ENCODE measurements around the gene LRRC2.
"Not testable (repeated sequence)": the region's sequence is repeated elsewhere in the genome, so short reads cannot be mapped to it uniquely, and the experiment has no call there.

The LRRC2 gene

DNA sequence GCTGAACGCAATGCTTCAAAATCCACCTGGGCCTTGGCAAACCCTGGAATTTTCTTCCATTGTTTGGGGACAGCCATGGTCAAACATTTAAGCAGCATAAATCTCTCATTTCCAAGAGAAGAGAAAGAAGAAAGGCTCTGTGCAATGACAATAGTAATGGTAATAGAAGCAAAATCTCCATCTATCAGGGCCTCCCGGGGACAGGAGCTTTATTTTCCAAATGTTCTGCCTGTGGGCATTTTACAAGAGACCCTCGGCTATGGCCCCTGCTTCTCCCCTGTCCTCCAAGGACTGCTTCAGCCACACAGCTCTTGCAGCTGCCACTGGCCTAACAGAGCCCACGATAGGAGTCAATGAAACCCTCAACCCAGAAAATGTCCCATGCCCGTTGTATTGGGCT, 33.5 kb upstream of the LRRC2 start:
- DNase-seq, result no peak
- Mint-ChIP-seq H3K4me1 (peaks cover 10% of the 10 kb centered on the region), H3K36me3 (ENCODE audit: low read depth) (no peaks in the 10 kb centered on the region), H3K27me3 (ENCODE audit: low read depth, poor library complexity) (peaks cover 20% of the 10 kb centered on the region), H3K27ac (no peak overlapping the region), H3K4me3 (no peak overlapping the region), H3K9me3 (no peaks in the 10 kb centered on the region)
- TF ChIP-seq, protein P1, sequence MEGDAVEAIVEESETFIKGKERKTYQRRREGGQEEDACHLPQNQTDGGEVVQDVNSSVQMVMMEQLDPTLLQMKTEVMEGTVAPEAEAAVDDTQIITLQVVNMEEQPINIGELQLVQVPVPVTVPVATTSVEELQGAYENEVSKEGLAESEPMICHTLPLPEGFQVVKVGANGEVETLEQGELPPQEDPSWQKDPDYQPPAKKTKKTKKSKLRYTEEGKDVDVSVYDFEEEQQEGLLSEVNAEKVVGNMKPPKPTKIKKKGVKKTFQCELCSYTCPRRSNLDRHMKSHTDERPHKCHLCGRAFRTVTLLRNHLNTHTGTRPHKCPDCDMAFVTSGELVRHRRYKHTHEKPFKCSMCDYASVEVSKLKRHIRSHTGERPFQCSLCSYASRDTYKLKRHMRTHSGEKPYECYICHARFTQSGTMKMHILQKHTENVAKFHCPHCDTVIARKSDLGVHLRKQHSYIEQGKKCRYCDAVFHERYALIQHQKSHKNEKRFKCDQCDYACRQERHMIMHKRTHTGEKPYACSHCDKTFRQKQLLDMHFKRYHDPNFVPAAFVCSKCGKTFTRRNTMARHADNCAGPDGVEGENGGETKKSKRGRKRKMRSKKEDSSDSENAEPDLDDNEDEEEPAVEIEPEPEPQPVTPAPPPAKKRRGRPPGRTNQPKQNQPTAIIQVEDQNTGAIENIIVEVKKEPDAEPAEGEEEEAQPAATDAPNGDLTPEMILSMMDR (IDR thresholded peaks at IDR 0.05), result no peak

- Mint-ChIP-seq H3K27me3 (ENCODE audit: low read depth, poor library complexity) (peaks cover 17% of the 10 kb centered on the region), H3K36me3 (ENCODE audit: low read depth) (peaks cover 5% of the 10 kb centered on the region)
Observed at GRCh38 chr3:46595819-46596314, 29.8 kb upstream of the LRRC2 start.

DNA sequence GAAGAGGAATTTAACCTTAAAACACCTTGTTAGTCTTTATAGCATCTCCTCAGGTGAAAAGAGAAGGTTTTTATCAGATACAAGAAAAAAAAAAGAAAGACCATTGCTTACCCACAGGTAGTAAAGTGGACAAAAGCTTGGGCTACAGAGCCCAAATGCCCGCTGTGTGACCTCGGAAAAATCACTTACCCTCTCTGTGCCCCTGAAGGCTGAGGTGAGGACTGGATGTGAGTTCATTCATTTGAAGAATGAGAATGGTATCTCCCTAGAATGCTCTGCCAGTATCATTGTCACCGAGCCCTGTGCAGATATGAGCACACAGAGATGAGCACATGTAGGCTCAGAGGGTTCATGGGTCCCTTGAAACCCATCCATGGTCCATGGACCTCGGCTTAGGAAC, 28.6 kb upstream of the LRRC2 start:
- Mint-ChIP-seq H3K4me3 (no peak overlapping the region), H3K36me3 (ENCODE audit: low read depth) (peaks cover 5% of the 10 kb centered on the region), H3K27ac (no peak overlapping the region), H3K9me3 (peaks cover 23% of the 10 kb centered on the region), H3K4me1 (no peaks in the 10 kb centered on the region), H3K27me3 (ENCODE audit: low read depth, poor library complexity) (peaks cover 15% of the 10 kb centered on the region)
- DNase-seq, result no peak
- TF ChIP-seq, protein P1 (IDR thresholded peaks at IDR 0.05), result no peak

More at GRCh38 chr3:46595819-46596314, 29.8 kb upstream of the LRRC2 start:
- DNase-seq, result no peak
- TF ChIP-seq, protein P1 (IDR thresholded peaks at IDR 0.05), result no peak
- H3K9me3 Mint-ChIP-seq, result peaks cover 17% of the 10 kb centered on the region
- H3K4me3 Mint-ChIP-seq, result no peak overlapping the region
- H3K4me1 Mint-ChIP-seq, result no peaks in the 10 kb centered on the region
- H3K27ac Mint-ChIP-seq, result no peak overlapping the region

DNA sequence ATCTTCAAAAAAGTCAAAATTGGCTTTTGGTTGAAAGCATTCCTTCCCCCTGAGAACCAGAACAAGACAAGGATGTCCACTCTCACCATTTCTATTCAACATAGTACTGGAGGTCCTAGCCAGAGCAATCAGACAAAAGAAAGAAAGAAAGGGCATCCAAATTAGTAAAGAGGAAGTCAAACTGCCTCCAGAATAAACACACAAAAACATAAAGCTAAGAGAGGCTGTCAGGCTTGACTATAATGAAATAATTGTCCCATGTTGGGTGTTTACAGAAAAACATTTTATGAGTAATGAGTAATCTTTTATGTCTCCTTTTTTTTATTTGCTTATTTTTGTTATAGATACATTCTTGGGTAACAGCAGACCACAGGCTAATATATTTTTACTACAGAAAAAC, 27.9 kb upstream of the LRRC2 start:
- TF ChIP-seq, protein P1 (IDR thresholded peaks at IDR 0.05), result no peak
- Mint-ChIP-seq H3K27ac (no peak overlapping the region), H3K4me3 (no peak overlapping the region), H3K9me3 (peaks cover 23% of the 10 kb centered on the region), H3K36me3 (ENCODE audit: low read depth) (peaks cover 5% of the 10 kb centered on the region), H3K27me3 (ENCODE audit: low read depth, poor library complexity) (peaks cover 13% of the 10 kb centered on the region), H3K4me1 (no peaks in the 10 kb centered on the region)
- no peak for DNase-seq

DNA sequence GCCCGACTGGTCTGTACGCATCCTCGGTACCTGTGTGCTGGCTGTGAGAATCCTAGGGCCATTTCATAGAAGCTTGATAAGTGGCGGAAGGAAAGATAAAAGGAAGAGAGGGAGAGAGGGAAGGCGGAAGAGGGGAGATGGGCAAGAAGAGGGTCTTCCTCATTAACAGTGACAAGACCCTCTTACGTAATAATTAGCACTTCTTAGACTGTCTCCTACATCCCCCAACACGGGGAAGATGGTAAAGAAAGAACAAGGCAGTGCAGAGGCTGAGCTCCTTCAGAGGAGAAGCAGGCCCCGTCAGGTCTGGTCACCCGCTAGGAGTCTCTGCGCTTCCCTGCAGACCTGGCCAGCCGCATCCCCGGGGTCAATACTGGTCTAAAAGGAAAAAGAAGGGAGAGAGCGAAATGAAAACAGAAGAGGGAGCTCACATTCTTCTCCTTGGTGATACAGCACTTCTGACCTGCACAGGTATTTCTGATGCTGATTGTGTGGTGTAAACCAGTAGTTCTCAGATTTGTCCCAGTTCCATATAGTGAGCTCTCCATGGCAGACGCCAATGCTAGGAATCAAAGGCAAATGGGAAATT, 27.3 kb upstream of the LRRC2 start:
- no peak overlapping the region for H3K27ac Mint-ChIP-seq
- H3K27me3 Mint-ChIP-seq (ENCODE audit: low read depth, poor library complexity), result peaks cover 13% of the 10 kb centered on the region
- H3K4me3 Mint-ChIP-seq, result no peak overlapping the region
- no peaks in the 10 kb centered on the region for H3K4me1 Mint-ChIP-seq
- peaks cover 5% of the 10 kb centered on the region for H3K36me3 Mint-ChIP-seq (ENCODE audit: low read depth)
- TF ChIP-seq, protein P1 (IDR thresholded peaks at IDR 0.05), result no peak
- H3K9me3 Mint-ChIP-seq, result peaks cover 24% of the 10 kb centered on the region
- no peak for DNase-seq

DNA sequence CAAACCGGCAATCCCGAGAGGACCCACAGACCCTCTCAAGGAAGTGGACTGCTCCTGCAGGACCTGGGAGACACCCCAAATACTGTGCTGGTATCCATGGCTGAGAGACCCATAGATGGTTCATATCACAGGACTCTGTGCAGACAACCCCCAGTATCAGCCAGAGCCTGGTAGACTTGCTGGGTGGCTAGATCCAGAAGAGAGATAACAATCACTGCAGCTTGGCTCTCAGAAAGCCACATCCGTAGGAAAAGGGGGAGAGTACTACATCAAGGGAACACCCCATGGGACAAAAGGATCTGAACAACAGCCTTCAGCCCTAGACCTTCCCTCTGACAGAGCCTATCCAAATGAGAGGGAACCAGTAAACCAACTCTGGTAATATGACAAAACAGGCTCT, 21.2 kb upstream of the LRRC2 start:
- not testable (repeated sequence) for H3K27ac Mint-ChIP-seq; H3K4me1 Mint-ChIP-seq; H3K27me3 Mint-ChIP-seq (ENCODE audit: low read depth, poor library complexity); DNase-seq; H3K36me3 Mint-ChIP-seq (ENCODE audit: low read depth); H3K4me3 Mint-ChIP-seq
- peaks cover 34% of the 10 kb centered on the region for H3K9me3 Mint-ChIP-seq

Measured in nephron progenitor cell (in vitro differentiated cells).